ENCODE results near the gene DENND5A. TPM values are rescaled to one million over a fixed set of nuclear protein-coding genes. Genes with fewer than 3 reads are reported as not detected.

DENND5A gene
- total and polyA plus RNA-seq, 2 of the 8 experiments (the other 6 are each of a cell fraction or from before 2014, with no cell fraction given), result 65.7 to 139 TPM

- H3K4me3 ChIP-seq (ENCODE audit: extremely low read depth in 1 of 4, insufficient read depth in 2 of 4, low read depth in 3 of 4, low read length in 4 of 4), result no peak overlapping the region
- H4K91ac ChIP-seq (replicated peaks; ENCODE audit: insufficient read length, low read length), result no peak overlapping the region
- FAIRE-seq (no peak), DNase-seq (ENCODE audit: low read depth in 1 of 2, low spot score in 2 of 2) (no peak)
- no peak overlapping the region for H3K14ac ChIP-seq (ENCODE audit: insufficient read length)
- H2BK120ac ChIP-seq (replicated peaks; ENCODE audit: low read depth, low read length), result no peak overlapping the region
- H3K23ac ChIP-seq (ENCODE audit: insufficient read length), result no peak overlapping the region
- H3K36me3 ChIP-seq (ENCODE audit: control insufficient read depth in 2 of 4, insufficient read depth in 4 of 4, low read length in 3 of 4), result no peaks in the 10 kb centered on the region
- no peak overlapping the region for H2BK15ac ChIP-seq (ENCODE audit: low read length)
- H4K5ac ChIP-seq (ENCODE audit: insufficient read length, low read depth, low read length), result no peak overlapping the region
- no peak overlapping the region for H2BK12ac ChIP-seq (ENCODE audit: low read depth, low read length)
- no peak overlapping the region for H2AFZ ChIP-seq (ENCODE audit: low read length)
- no peak overlapping the region for H3K56ac ChIP-seq (replicated peaks; ENCODE audit: insufficient read length, low read depth, low read length)
- H3K79me2 ChIP-seq (ENCODE audit: control insufficient read depth in 1 of 2, insufficient read depth in 2 of 2, low read length in 2 of 2), result no peaks in the 10 kb centered on the region
- H4K20me1 ChIP-seq (replicated peaks in 1 of 2; ENCODE audit: control insufficient read depth in 1 of 2, insufficient read depth in 2 of 2, low read length in 2 of 2), result no peaks in the 10 kb centered on the region
- H3K9ac ChIP-seq (replicated peaks in 1 of 4; ENCODE audit: extremely low read depth in 1 of 4, low read depth in 3 of 4, low read length in 3 of 4), result no peak overlapping the region
- POLR2A ChIA-PET (ENCODE audit: partially characterized antibody), result no interaction called here
- H3K4ac ChIP-seq (replicated peaks; ENCODE audit: insufficient read length, low read depth, low read length), result no peak overlapping the region
- H3K9me3 ChIP-seq (ENCODE audit: insufficient read depth in 2 of 2, low read depth in 1 of 2, low read length in 1 of 2), result no peaks in the 10 kb centered on the region
- H2AK5ac ChIP-seq (ENCODE audit: low read depth, low read length), result no peak overlapping the region
- peaks cover 7% of the 10 kb centered on the region; the same call in 1 of the 2 replicates for H3K23me2 ChIP-seq (ENCODE audit: low read depth, low read length)
- 94% methylated on average over 8 of the region's 8 CpGs; no CpG with 5 or more reads in 1 of the 2 experiments for WGBS, 2 experiments (ENCODE audit: extremely low coverage in 1 of 2, insufficient coverage in 1 of 2, insufficient read length in 1 of 2, insufficient replicate concordance in 2 of 2, low coverage in 1 of 2, low lambda C conversion rate in 2 of 2, missing lambda C conversion rate in 1 of 2)
- peaks cover 11 to 31% (median 29%) of the 10 kb centered on the region in 4 experiments for H3K27me3 ChIP-seq (replicated peaks in 1 of 4; ENCODE audit: control insufficient read depth in 3 of 4, extremely low read depth in 1 of 4, insufficient read depth in 3 of 4, low read length in 3 of 4)
- TF ChIP-seq RNF2 (IDR thresholded peaks at IDR 0.05; ENCODE audit: borderline replicate concordance, low read depth, low read length, missing control alignments, poor library complexity, severe bottlenecking), result no peak
- TF ChIP-seq EZH2 (IDR thresholded peaks at IDR 0.05; ENCODE audit: low read depth, low read length, severe bottlenecking), result no peak
- TF ChIP-seq KDM4A (IDR thresholded peaks at IDR 0.05; ENCODE audit: low read depth, low read length, severe bottlenecking), result no peak
- TF ChIP-seq SIRT6 (IDR thresholded peaks at IDR 0.05; ENCODE audit: low read length), result no peak
- no peak for TF ChIP-seq MAFK (IDR thresholded peaks at IDR 0.05; ENCODE audit: low read depth, low read length)
- TF ChIP-seq SUZ12 (IDR thresholded peaks at IDR 0.05; ENCODE audit: low read length), result no peak
- H3K79me1 ChIP-seq (ENCODE audit: low read depth, low read length), result no peaks in the 10 kb centered on the region
- peak overlapping the region; percentile 57; the same call in 1 of the 2 replicates for H4K8ac ChIP-seq (ENCODE audit: extremely low read depth, insufficient read depth, low read length)
- CTCF ChIA-PET (ENCODE audit: partially characterized antibody), result interaction anchor here (0.6 to 12.2 kb wide), 23 partner anchors 9 to 1785 kb away, joined by 3 to 177 read pairs (median 7); no protein-coding TSS in a partner anchor
- H3K27ac ChIP-seq (ENCODE audit: low read depth, low read length), result no peak overlapping the region
- no peak overlapping the region for H3K18ac ChIP-seq (ENCODE audit: extremely low read depth, low read length)
- H3K4me1 ChIP-seq (replicated peaks in 1 of 4; ENCODE audit: control insufficient read depth in 3 of 4, insufficient read depth in 4 of 4, low read length in 3 of 4), result peaks cover 1 to 4% (median 3%) of the 10 kb centered on the region in 4 experiments; a peak in 5 of 7 replicates
- H2BK5ac ChIP-seq (ENCODE audit: low read depth, low read length), result no peak overlapping the region
- no peak overlapping the region for H3K4me2 ChIP-seq (ENCODE audit: insufficient read depth in 1 of 2, low read depth in 2 of 2, low read length in 2 of 2)
- H2BK20ac ChIP-seq (ENCODE audit: low read length), result no peak overlapping the region
These were observed 170.7 kb downstream of the DENND5A start for GRCh38 chr11:9094420-9094819.

Data from H1 (cell line).